ENCODE measurements around the gene POLR3H.

DNA sequence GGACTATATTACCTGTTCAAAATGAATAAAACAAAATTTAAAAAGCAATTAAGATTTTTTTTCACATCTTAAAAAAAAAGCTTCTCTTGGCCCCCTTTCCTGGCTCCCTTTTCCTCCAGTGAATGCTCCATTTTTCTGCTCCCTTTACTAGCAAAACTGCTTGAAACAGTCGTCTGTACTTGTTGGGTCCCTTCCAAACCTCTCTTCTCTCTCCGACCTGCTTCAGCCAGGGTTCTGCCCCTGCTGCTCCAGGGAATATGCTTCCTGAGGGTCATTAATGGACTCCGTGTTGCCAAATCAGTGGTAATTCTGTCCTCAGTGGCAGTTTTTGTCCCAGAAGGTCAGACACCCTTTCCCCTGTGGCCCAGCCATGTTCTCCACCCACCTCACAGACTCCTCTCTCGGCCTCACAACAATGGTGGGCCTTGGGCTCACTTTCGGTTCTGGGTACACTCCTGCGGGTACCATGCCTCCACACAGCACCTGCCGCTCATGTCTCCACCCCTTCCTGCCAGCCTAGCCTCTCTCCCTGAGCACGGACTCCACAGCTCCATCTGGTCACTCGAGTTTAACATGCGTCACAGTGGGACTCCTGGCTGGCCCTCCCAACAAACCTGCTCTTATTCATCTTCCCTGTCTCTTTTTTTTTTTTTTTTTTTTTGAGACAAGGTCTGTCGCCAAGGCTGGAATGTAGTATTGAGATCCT lies 7.8 kb upstream of the POLR3H start:
- TF ChIP-seq, protein P1, sequence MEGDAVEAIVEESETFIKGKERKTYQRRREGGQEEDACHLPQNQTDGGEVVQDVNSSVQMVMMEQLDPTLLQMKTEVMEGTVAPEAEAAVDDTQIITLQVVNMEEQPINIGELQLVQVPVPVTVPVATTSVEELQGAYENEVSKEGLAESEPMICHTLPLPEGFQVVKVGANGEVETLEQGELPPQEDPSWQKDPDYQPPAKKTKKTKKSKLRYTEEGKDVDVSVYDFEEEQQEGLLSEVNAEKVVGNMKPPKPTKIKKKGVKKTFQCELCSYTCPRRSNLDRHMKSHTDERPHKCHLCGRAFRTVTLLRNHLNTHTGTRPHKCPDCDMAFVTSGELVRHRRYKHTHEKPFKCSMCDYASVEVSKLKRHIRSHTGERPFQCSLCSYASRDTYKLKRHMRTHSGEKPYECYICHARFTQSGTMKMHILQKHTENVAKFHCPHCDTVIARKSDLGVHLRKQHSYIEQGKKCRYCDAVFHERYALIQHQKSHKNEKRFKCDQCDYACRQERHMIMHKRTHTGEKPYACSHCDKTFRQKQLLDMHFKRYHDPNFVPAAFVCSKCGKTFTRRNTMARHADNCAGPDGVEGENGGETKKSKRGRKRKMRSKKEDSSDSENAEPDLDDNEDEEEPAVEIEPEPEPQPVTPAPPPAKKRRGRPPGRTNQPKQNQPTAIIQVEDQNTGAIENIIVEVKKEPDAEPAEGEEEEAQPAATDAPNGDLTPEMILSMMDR (optimal IDR thresholded peaks at IDR 0.05 in 1 of 3, IDR thresholded peaks at IDR 0.05 in 1 of 3, conservative IDR thresholded peaks at IDR 0.05 in 1 of 3; ENCODE audit: extremely low read depth in 1 of 3, insufficient read depth in 2 of 3, low read length in 3 of 3) = no peak
- no peak for TF ChIP-seq EZH2 (IDR thresholded peaks at IDR 0.05; ENCODE audit: low read length)
